HG03139 (cell line): ENCODE results near the gene MAGEC1.
"Not testable (repeated sequence)": the region's sequence is repeated elsewhere in the genome, so short reads cannot be mapped to it uniquely, and the experiment has no call there.

Experiments used
- ATAC-seq: cut with Tn5 transposase; IDR thresholded peaks from one replicate; pipeline ENCODE4 v1.9.1; 2021; ENCODE audit not compliant: unreplicated experiment

The MAGEC1 gene

GRCh38 chrX:141903400-141904155 lies at the start of gene MAGEC1:
TSS of gene MAGEC1 (plus strand) at chrX:141903894. CDS start at chrX:141905073, 1,179 bp downstream.
- no peak for ATAC-seq

GRCh38 chrX:141857479-141857878 lies 46.2 kb upstream of the MAGEC1 start:
- ATAC-seq: no peak

- no peak for ATAC-seq
Measured at GRCh38 chrX:141879616-141880015, 24.1 kb upstream of the MAGEC1 start.

- not testable (repeated sequence) for ATAC-seq
Measured at GRCh38 chrX:141888811-141889210, 14.9 kb upstream of the MAGEC1 start.

GRCh38 chrX:141894733-141895132 lies 9.0 kb upstream of the MAGEC1 start:
- no peak for ATAC-seq

- no peak for ATAC-seq
Measured at GRCh38 chrX:141897690-141898089, 6.0 kb upstream of the MAGEC1 start.

GRCh38 chrX:141902366-141902765 lies 1.3 kb upstream of the MAGEC1 start:
- no peak for ATAC-seq

GRCh38 chrX:141904262-141904661 lies 568 bp downstream of the MAGEC1 start:
- ATAC-seq: no peak

- no peak for ATAC-seq
Measured at GRCh38 chrX:141917801-141918200, 14.1 kb downstream of the MAGEC1 start.

GRCh38 chrX:141924293-141924692 lies 20.6 kb downstream of the MAGEC1 start:
- ATAC-seq: no peak

- ATAC-seq: no peak
Measured at GRCh38 chrX:141928432-141928831, 24.7 kb downstream of the MAGEC1 start.

- no peak for ATAC-seq
Measured at GRCh38 chrX:141934059-141934641, 30.5 kb downstream of the MAGEC1 start.

GRCh38 chrX:141935645-141936044 lies 32.0 kb downstream of the MAGEC1 start:
- ATAC-seq: no peak

- ATAC-seq: no peak
Measured at GRCh38 chrX:141936080-141936479, 32.4 kb downstream of the MAGEC1 start.

- no peak for ATAC-seq
Measured at GRCh38 chrX:141941234-141941633, 37.5 kb downstream of the MAGEC1 start.

GRCh38 chrX:141945426-141945825 lies 41.7 kb downstream of the MAGEC1 start:
- ATAC-seq: no peak

- ATAC-seq: no peak
Measured at GRCh38 chrX:141947350-141947749, 43.7 kb downstream of the MAGEC1 start.

- no peak for ATAC-seq
Measured at GRCh38 chrX:141952603-141953002, 48.9 kb downstream of the MAGEC1 start.

- ATAC-seq: no peak
Measured at GRCh38 chrX:141958675-141959074, 55.0 kb downstream of the MAGEC1 start.
